ENCODE measurements around the gene GPX7.
A peak's percentile ranks its signal among the peaks of the same experiment; 100 is the strongest.
"Not testable (repeated sequence)": the region's sequence is repeated elsewhere in the genome, so short reads cannot be mapped to it uniquely, and the experiment has no call there.

Gene GPX7

GRCh38 chr1:52601991-52602855 is at the start of gene GPX7:
Gene GPX7 (plus strand): TSS chr1:52602371. CDS start chr1:52602410, 39 bp downstream.
- DNase-seq (ENCODE audit: low spot score): peak; percentile 48

GRCh38 chr1:52552505-52553361 is 49.4 kb upstream of the GPX7 start, which contains the start of gene TUT4:
Gene TUT4 (minus strand): TSS chr1:52553092. CDS start chr1:52526280, 26,812 bp downstream.
- peak; percentile 85 for DNase-seq (ENCODE audit: low spot score)

- DNase-seq (ENCODE audit: low spot score): peak; percentile 81
These were observed 48.6 kb upstream of the GPX7 start for GRCh38 chr1:52553362-52554266.

- no peak for DNase-seq (ENCODE audit: low spot score)
These were observed 47.9 kb upstream of the GPX7 start for GRCh38 chr1:52554267-52554640.

DNA sequence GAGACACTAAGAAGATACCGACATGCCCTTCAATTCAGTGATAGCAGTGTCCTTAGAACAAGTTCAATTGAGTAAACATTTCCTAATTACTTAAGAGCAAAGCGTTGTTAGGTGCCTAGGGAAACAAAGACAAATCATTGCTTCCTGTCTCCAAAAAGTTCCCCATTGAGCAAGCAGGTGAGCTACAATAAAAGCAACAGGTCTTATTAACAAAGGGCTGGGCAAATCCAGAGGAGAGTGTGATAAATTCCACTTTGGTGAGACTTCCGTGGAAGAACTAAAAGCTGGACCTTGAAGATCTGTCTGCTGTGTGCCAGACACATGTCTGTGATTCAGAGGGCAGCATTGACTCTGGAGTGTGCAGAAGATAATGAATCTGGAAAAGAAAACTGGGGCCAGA is 47.4 kb upstream of the GPX7 start:
- no peak for DNase-seq (ENCODE audit: low spot score)

- no peak for DNase-seq (ENCODE audit: low spot score)
These were observed 45.4 kb upstream of the GPX7 start for GRCh38 chr1:52556641-52557360.

- DNase-seq (ENCODE audit: low spot score): no peak
These were observed 43.2 kb upstream of the GPX7 start for GRCh38 chr1:52558941-52559340.

DNA sequence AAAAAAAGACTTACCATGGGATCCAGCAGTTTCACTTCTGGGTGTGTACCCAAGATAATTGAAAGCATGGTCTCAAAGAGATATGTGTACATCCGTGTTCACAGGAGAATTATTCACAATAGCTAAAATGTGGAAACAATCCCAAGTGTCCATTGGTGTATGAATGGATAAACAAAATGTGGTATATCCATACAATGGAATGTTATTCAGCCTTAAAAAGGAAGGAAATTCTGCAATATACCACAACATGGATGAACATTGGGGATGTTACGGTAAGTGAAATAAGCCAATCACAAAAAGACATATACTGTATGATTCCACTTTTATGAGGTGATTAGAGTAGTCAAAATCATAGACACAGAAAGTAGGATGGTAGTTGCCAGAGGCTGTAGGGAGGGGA is 42.3 kb upstream of the GPX7 start:
- no peak for DNase-seq (ENCODE audit: low spot score)

DNA sequence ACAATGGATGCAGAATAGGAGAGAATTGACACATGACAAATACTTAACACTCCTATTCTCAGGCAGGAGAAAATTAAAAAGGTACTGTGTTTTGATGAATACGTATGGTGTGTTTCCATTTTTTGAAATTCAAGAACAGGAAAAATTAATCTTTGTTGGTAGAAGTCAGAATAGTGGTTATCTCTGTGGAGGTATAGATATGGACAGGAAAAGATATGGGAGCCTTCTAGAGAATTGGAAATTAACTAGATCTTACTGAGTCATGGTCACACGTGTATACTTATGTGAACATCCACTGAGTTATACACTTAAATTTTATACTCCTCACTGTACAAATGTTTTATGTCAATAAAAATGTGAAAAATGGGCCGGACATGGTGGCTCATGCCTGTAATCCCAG is 39.4 kb upstream of the GPX7 start:
- DNase-seq (ENCODE audit: low spot score): no peak

DNA sequence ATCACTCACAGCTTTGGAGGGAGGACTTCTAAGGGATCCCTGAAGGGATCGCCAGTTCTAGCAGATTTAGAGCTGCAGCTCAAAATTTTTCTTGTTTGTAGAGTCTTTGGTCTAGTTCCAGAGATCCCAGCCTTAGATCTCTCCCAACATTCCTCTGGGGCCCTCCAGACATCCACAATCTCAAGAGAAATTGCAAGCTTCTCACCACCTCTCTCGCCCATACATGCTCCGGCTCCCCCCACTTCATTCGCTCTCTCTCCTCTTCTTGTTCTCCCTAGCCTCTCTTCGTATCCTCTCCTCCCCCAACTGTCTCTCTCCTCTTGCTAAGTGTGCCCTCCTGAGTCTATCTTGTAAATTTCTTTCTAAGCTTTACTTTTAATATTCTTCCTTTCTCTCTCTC is 34.2 kb upstream of the GPX7 start:
- DNase-seq (ENCODE audit: low spot score): no peak

- no peak for DNase-seq (ENCODE audit: low spot score)
These were observed 32.5 kb upstream of the GPX7 start for GRCh38 chr1:52569449-52570210.

- DNase-seq (ENCODE audit: low spot score): no peak
These were observed 30.4 kb upstream of the GPX7 start for GRCh38 chr1:52571783-52572182.

DNA sequence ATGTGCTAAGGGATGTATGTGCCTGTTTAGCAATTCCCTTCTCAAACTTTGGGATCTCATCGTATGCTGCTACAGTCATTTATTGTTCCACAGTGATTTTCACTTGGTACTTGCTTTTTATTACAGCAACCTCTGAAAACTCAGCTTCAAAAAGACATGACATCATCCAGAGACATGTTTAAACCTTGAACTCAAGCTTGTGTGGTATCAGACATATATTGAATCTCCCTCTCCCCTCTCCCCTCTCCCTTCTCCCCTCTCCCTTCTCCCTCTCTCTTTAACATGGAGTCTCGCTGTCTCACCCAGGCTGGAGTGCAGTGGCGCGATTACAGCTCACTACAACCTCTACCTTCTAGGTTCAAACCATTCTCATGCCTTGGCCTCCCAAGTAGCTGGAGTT is 29.8 kb upstream of the GPX7 start:
- DNase-seq (ENCODE audit: low spot score): no peak

DNA sequence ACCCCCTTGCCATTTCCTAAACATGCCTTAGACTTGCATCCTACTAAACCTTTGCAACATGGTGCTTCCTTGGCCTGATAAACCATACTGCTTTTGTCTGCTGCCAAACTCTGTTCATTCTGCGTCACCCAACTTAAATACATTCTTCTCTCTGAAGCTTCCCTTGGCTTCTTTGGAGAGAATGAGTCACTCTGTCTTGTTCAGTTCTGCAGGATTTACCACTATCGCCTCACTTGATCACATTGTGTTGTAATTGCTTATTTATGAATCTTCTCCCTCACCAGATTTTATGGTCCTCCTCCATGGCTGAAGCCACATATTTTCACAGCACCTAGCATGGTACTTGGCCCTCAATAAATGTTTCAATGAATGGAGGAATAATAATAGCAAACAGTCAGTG is 27.6 kb upstream of the GPX7 start:
- no peak for DNase-seq (ENCODE audit: low spot score)

- DNase-seq (ENCODE audit: low spot score): no peak
These were observed 26.1 kb upstream of the GPX7 start for GRCh38 chr1:52576074-52576473.

- not testable (repeated sequence) for DNase-seq (ENCODE audit: low spot score)
These were observed 24.1 kb upstream of the GPX7 start for GRCh38 chr1:52578066-52578465.

DNA sequence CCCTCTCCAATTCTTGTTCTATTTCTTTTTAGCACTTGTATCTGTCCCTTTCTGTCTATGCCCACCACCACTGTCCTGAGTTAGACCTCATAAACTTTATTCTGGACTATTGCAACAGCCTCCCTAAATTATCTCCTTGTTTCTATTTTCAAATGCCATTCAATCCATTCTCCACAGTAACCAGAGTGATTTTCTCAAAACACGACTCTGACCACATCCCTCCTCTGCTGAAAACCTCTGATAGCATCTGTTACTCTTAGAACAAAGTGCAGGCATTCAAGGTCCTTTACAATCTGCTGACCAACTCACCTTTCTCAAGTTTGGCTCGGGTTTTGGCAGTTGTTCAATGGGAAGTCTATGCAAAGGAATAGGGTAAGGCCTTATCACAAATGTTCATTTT is 22.8 kb upstream of the GPX7 start:
- no peak for DNase-seq (ENCODE audit: low spot score)

DNA sequence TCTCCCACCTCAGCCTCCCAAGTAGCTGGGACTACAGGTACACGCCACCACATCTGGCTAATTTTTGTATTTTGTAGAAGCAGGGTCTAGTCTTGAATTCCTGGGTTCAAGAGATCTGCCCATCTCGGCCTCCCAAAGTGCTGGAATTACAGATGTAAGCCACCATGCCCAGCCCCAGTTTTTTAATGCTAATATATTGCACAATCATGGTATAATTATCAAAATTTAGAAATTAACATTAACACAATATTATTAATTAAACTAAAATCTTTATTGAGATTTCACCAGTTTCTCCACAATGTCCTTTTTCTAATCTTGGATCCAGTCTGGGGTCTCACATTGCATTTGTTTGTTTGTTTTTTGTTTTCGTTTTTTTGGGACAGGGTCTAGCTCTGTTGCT is 21.9 kb upstream of the GPX7 start:
- DNase-seq (ENCODE audit: low spot score): no peak

- no peak for DNase-seq (ENCODE audit: low spot score)
These were observed 20.0 kb upstream of the GPX7 start for GRCh38 chr1:52582116-52582696.

GRCh38 chr1:52585474-52585873 is 16.7 kb upstream of the GPX7 start:
- no peak for DNase-seq (ENCODE audit: low spot score)
